SK-N-SH (cell line): Measurements from ENCODE around the gene CDK1. TPM values are rescaled to one million over a fixed set of nuclear protein-coding genes. Genes with fewer than 3 reads are reported as not detected.

Experiments
- CTCF ChIA-PET: fragments of 300-600, 350-600 bp; formaldehyde crosslinking; extraction: SDS; loops from one replicate; lab custom pipeline; 2021; lab: Yijun Ruan, JAX
- POLR2A ChIA-PET: fragments of 350-600 bp; sonication (Branson Sonifier 250); formaldehyde crosslinking; extraction: SDS; loops from one replicate; lab custom pipeline; 2020; ENCODE audit warnings: antibody characterized with exemption, inconsistent platforms; lab: Yijun Ruan, JAX
- DNase-seq: peaks from one replicate; pipeline ENCODE4 v3.0.0; 2012
- H2AFZ ChIP-seq: fragments of 200-600 bp; sonication (generic); 2 replicates; pipeline ENCODE4 v1.8.1; 2016; ENCODE audit warnings: antibody characterized with exemption, mild to moderate bottlenecking, low read depth
- H3F3A ChIP-seq: fragments of 200-600 bp; sonication (generic); replicated peaks from 2 replicates; pipeline ENCODE3; 2016; ENCODE audit warnings: antibody characterized with exemption, mild to moderate bottlenecking; ENCODE audit not compliant: insufficient read depth
- H3K27ac ChIP-seq, 2 experiments: fragments of 200-500 bp in 1 of 2; fragments of 200-600 bp in 1 of 2; sonication (Bioruptor generic) in 1 of 2; sonication (generic), shearing (Covaris generic) in 1 of 2; 2 replicates each; pipeline versions ENCODE4 v1.5.1 to v1.6.1; 2014 to 2016; ENCODE audit warnings: low read depth in 2 of 2, inconsistent platforms in 1 of 2, low read length in 1 of 2, mild to moderate bottlenecking in 1 of 2, mixed read lengths in 1 of 2
- H3K27me3 ChIP-seq: fragments of 200-600 bp; sonication (generic), shearing (Covaris generic); 2 replicates; pipeline ENCODE4 v1.6.1; 2016; ENCODE audit warnings: mixed run types; ENCODE audit not compliant: insufficient read depth
- H3K36me3 ChIP-seq, 2 experiments: fragments of 200-500 bp in 1 of 2; fragments of 200-600 bp in 1 of 2; sonication (Bioruptor generic) in 1 of 2; sonication (generic) in 1 of 2; replicated peaks in 1 of 2; 2 replicates each; pipeline versions ENCODE3 to v1.5.1; 2014 to 2016; ENCODE audit warnings: low read length in 1 of 2, mild to moderate bottlenecking in 1 of 2; ENCODE audit not compliant: insufficient read depth in 2 of 2, control insufficient read depth in 1 of 2
- H3K4me1 ChIP-seq, 2 experiments: fragments of 200-500 bp in 1 of 2; fragments of 200-600 bp in 1 of 2; sonication (Bioruptor generic) in 1 of 2; sonication (generic), shearing (Covaris generic) in 1 of 2; 2 replicates each; pipeline versions ENCODE4 v1.5.1 to v1.6.1; 2014 to 2016; ENCODE audit warnings: low read depth in 1 of 2, low read length in 1 of 2, mixed run types in 1 of 2; ENCODE audit not compliant: insufficient read depth in 2 of 2, control insufficient read depth in 1 of 2
- H3K4me2 ChIP-seq: fragments of 200-600 bp; sonication (generic), shearing (Covaris generic); 2 replicates; pipeline ENCODE4 v1.6.1; 2017; ENCODE audit warnings: mixed run types
- H3K4me3 ChIP-seq, 2 experiments: fragments of 200-500 bp in 1 of 2; fragments of 200-600 bp in 1 of 2; sonication (Bioruptor generic) in 1 of 2; sonication (generic), shearing (Covaris generic) in 1 of 2; 2 replicates each; pipeline versions ENCODE4 v1.5.1 to v1.8.1; 2014 to 2016; ENCODE audit warnings: low read depth in 2 of 2, inconsistent platforms in 1 of 2, low read length in 1 of 2, mild to moderate bottlenecking in 1 of 2, mixed read lengths in 1 of 2, moderate library complexity in 1 of 2
- H3K79me2 ChIP-seq: fragments of 200-600 bp; sonication (generic); 2 replicates; pipeline ENCODE4 v1.8.1; 2017; ENCODE audit warnings: mild to moderate bottlenecking; ENCODE audit not compliant: insufficient read depth
- H3K9ac ChIP-seq: fragments of 200-600 bp; sonication (generic); 2 replicates; pipeline ENCODE4 v1.6.1; 2017; ENCODE audit warnings: mixed run types
- H3K9me2 ChIP-seq: fragments of 200-600 bp; sonication (generic); 2 replicates; pipeline ENCODE4 v1.6.1; 2017; ENCODE audit warnings: mixed run types
- H3K9me3 ChIP-seq: fragments of 200-600 bp; sonication (generic); 2 replicates; pipeline ENCODE4 v1.6.1; 2017; ENCODE audit warnings: mixed run types, mild to moderate bottlenecking, moderate library complexity
- H4K20me1 ChIP-seq: fragments of 200-600 bp; sonication (generic); 2 replicates; pipeline ENCODE4 v1.6.1; 2017; ENCODE audit warnings: mild to moderate bottlenecking, mixed run types; ENCODE audit not compliant: insufficient read depth
- EZH2phosphoT487 ChIP-seq: fragments of 200-600 bp; sonication (generic); IDR thresholded peaks from 2 replicates; pipeline ENCODE4 v1.6.1; 2017; ENCODE audit warnings: low read depth, mixed run types, mild to moderate bottlenecking, antibody characterized with exemption, moderate library complexity, borderline replicate concordance
- FOXM1 ChIP-seq: IDR thresholded peaks from 2 replicates; pipeline ENCODE4 v1.4.0; 2012; ENCODE audit warnings: low read depth, mild to moderate bottlenecking
- GATA2 ChIP-seq: sonication (generic); formaldehyde crosslinking; IDR thresholded peaks from 2 replicates; pipeline ENCODE4 v1.5.0; 2020; ENCODE audit warnings: mild to moderate bottlenecking, missing genetic modification reagents
- JUND ChIP-seq: IDR thresholded peaks from 2 replicates; pipeline ENCODE4 v1.4.0; 2012
- MAX ChIP-seq: IDR thresholded peaks from 2 replicates; pipeline ENCODE4 v1.4.0; 2012; ENCODE audit warnings: low read depth
- MXI1 ChIP-seq: IDR thresholded peaks from 2 replicates; pipeline ENCODE4 v1.6.1; 2012; ENCODE audit warnings: mild to moderate bottlenecking, low read depth, low read length, improper control_type of control experiment
- NFIC ChIP-seq: IDR thresholded peaks from 2 replicates; pipeline ENCODE4 v1.4.0; 2012; ENCODE audit warnings: borderline replicate concordance
- RAD21 ChIP-seq: IDR thresholded peaks from 2 replicates; pipeline ENCODE4 v1.6.1; 2012; ENCODE audit warnings: mild to moderate bottlenecking, low read length
- RCOR1 ChIP-seq: fragments of 150-350 bp; IDR thresholded peaks from 2 replicates; pipeline ENCODE4 v1.6.1; 2017; ENCODE audit warnings: antibody characterized with exemption, low read length
- REST ChIP-seq: IDR thresholded peaks from 2 replicates; pipeline ENCODE4 v1.6.1; 2012; ENCODE audit warnings: mild to moderate bottlenecking, low read depth, low read length, moderate library complexity
- RFX5 ChIP-seq: IDR thresholded peaks from 2 replicates; pipeline ENCODE4 v1.6.1; 2012; ENCODE audit warnings: mild to moderate bottlenecking, improper control_type of control experiment, low read length
- USF1 ChIP-seq: IDR thresholded peaks from 2 replicates; pipeline ENCODE4 v1.4.0; 2012; ENCODE audit warnings: low read depth, borderline replicate concordance
- ZBTB33 ChIP-seq: IDR thresholded peaks from 2 replicates; pipeline ENCODE4 v1.4.0; 2012; ENCODE audit warnings: low read depth, borderline replicate concordance
- WGBS: methylation state at CpG from one replicate; pipeline ENCODE4 v1.1.6; 2017; ENCODE audit warnings: low lambda C conversion rate; 5-methylcytosine and 5-hydroxymethylcytosine counted together
- polyA plus RNA-seq, 3 experiments: library from polyadenylated mRNA; depleted of rRNA; stranded (reverse); fragments of >200 nt; gene quantifications; 2 replicates each; pipeline ENCODE4 v1.2.3, GENCODE V29; 2012

CDK1 gene
- polyA plus RNA-seq, 1 of the 3 experiments (the other 2 are of a cell fraction) = 20.8 TPM

GRCh38 chr10:60769406-60769805 lies 8.9 kb upstream of the CDK1 start:
- WGBS = 43% methylated on average over 2 of the region's 2 CpGs
- no peak overlapping the region for H3K4me3 ChIP-seq
- H3K9ac ChIP-seq = no peak overlapping the region
- no peaks in the 10 kb centered on the region for H3K4me1 ChIP-seq
- H3K79me2 ChIP-seq = no peaks in the 10 kb centered on the region
- no peaks in the 10 kb centered on the region for H3F3A ChIP-seq
- no peak for DNase-seq
- H3K9me2 ChIP-seq = no peaks in the 10 kb centered on the region
- ChIA-PET CTCF (interaction anchor here (1.0 to 2.3 kb wide), 8 partner anchors 9 to 328 kb away, joined by 3 to 9 read pairs (median 4); no protein-coding TSS in a partner anchor), POLR2A (no interaction called here)
- no peak overlapping the region for H3K4me2 ChIP-seq
- no peaks in the 10 kb centered on the region for H3K36me3 ChIP-seq
- no peak for TF ChIP-seq REST
- no peak for TF ChIP-seq USF1
- no peak for TF ChIP-seq EZH2phosphoT487
- TF ChIP-seq JUND = no peak
- TF ChIP-seq RAD21 = no peak
- no peak for TF ChIP-seq ZBTB33
- no peak for TF ChIP-seq MAX
- no peak for TF ChIP-seq FOXM1
- no peak for TF ChIP-seq NFIC
- H3K27ac ChIP-seq = no peak overlapping the region
- H3K27me3 ChIP-seq = no peaks in the 10 kb centered on the region
- no peaks in the 10 kb centered on the region for H4K20me1 ChIP-seq
- no peak overlapping the region for H2AFZ ChIP-seq
- H3K9me3 ChIP-seq = no peaks in the 10 kb centered on the region

GRCh38 chr10:60777696-60778213 lies 523 bp upstream of the CDK1 start:
- Histone ChIP-seq H3K4me3 (peak overlapping the region; percentile 66 to 90), H4K20me1 (peaks cover 9% of the 10 kb centered on the region; the same call in 1 of the 2 replicates), H3K27ac (peak overlapping the region; percentile 49 to 79; a peak in 3 of 4 replicates), H3F3A (no peaks in the 10 kb centered on the region), H3K9me2 (no peaks in the 10 kb centered on the region), H3K4me1 (peaks cover 14 to 18% of the 10 kb centered on the region in 2 experiments; a peak in 3 of 4 replicates), H3K4me2 (no peak overlapping the region; the same call in 1 of the 2 replicates), H3K9me3 (no peaks in the 10 kb centered on the region), H3K36me3 (no peaks in the 10 kb centered on the region), H2AFZ (peak overlapping the region; percentile 96), H3K27me3 (no peaks in the 10 kb centered on the region), H3K9ac (peak overlapping the region; percentile 66), H3K79me2 (peaks cover 44% of the 10 kb centered on the region)
- ChIA-PET CTCF (interaction anchor here (1.2 kb wide), 1 partner anchor 539 kb away, joined by 3 read pairs; no protein-coding TSS in a partner anchor), POLR2A (interaction anchor here (1.0 kb wide), 1 partner anchor 18 kb away, joined by 3 read pairs; no protein-coding TSS in a partner anchor)
- 48% methylated on average over 9 of the region's 9 CpGs for WGBS
- no peak for DNase-seq
- no peak for TF ChIP-seq RCOR1
- no peak for TF ChIP-seq ZBTB33
- TF ChIP-seq GATA2 = no peak
- no peak for TF ChIP-seq RFX5
- no peak for TF ChIP-seq REST
- TF ChIP-seq MXI1 = no peak
- TF ChIP-seq RAD21 = no peak
